Caco-2 (cell line): ENCODE measurements around the gene PAX5. TPM values are rescaled to one million over a fixed set of nuclear protein-coding genes. Genes with fewer than 3 reads are reported as not detected.

Experiments
- BruUV-seq: library from RNA; stranded (reverse); fragments of 400-500 nt; replicated peaks from 2 replicates; lab custom pipeline; 2021; lab: Mats Ljungman, UMichigan
- CTCF ChIA-PET: fragments of 300-600 bp; sonication (Branson Sonifier 250); formaldehyde crosslinking; loops from one replicate; lab custom pipeline; 2022; ENCODE audit warnings: antibody characterized with exemption; lab: Charles Lee
- POLR2A ChIA-PET: fragments of 300-600 bp; sonication (Branson Sonifier 250); formaldehyde crosslinking; loops from one replicate; lab custom pipeline; 2022; ENCODE audit warnings: antibody characterized with exemption; lab: Charles Lee
- DNase-seq, 2 experiments: peaks; one replicate each; pipeline versions ENCODE4 v3.0.0 to v3.0.0-alpha.2; 2020 to 2022
- H3K27me3 ChIP-seq: replicated peaks from 2 replicates; pipeline ENCODE4 v1.6.0; 2011; ENCODE audit warnings: low read length; ENCODE audit not compliant: control insufficient read depth, insufficient read depth
- H3K36me3 ChIP-seq: 2 replicates; pipeline ENCODE4 v1.5.1; 2011; ENCODE audit warnings: low read length; ENCODE audit not compliant: control insufficient read depth, insufficient read depth
- H3K4me1 ChIP-seq: fragments of 250-450 bp; sonication (Bioruptor Pico); 2 replicates; pipeline ENCODE4 v1.5.1; 2020; ENCODE audit warnings: mild to moderate bottlenecking
- H3K4me3 ChIP-seq: 2 replicates; pipeline ENCODE4 v1.5.1; 2011; ENCODE audit warnings: low read depth, mild to moderate bottlenecking, control low read depth, low read length
- H3K9me3 ChIP-seq: fragments of 250-450 bp; sonication (Bioruptor Pico); 2 replicates; pipeline ENCODE4 v1.5.1; 2020; ENCODE audit warnings: mild to moderate bottlenecking, moderate library complexity
- H3K27ac Mint-ChIP-seq: one replicate; pipeline ENCODE4 v1.8.0; 2022; ENCODE audit warnings: mixed read lengths; ENCODE audit not compliant: unreplicated experiment
- H3K27me3 Mint-ChIP-seq: one replicate; pipeline ENCODE4 v1.8.0; 2022; ENCODE audit warnings: mixed read lengths; ENCODE audit not compliant: insufficient read depth, unreplicated experiment
- H3K36me3 Mint-ChIP-seq: one replicate; pipeline ENCODE4 v1.8.0; 2022; ENCODE audit warnings: mild to moderate bottlenecking, mixed read lengths; ENCODE audit not compliant: insufficient read depth, unreplicated experiment
- H3K4me1 Mint-ChIP-seq: one replicate; pipeline ENCODE4 v1.8.0; 2022; ENCODE audit warnings: low read depth, mixed read lengths; ENCODE audit not compliant: unreplicated experiment
- H3K4me3 Mint-ChIP-seq: one replicate; pipeline ENCODE4 v1.8.0; 2022; ENCODE audit warnings: mild to moderate bottlenecking, moderate library complexity, mixed read lengths; ENCODE audit not compliant: unreplicated experiment
- H3K9me3 Mint-ChIP-seq: one replicate; pipeline ENCODE4 v1.8.0; 2022; ENCODE audit warnings: mixed read lengths; ENCODE audit not compliant: unreplicated experiment
- intact Hi-C: fragments of 100-400 bp; cut with micrococcal nuclease; formaldehyde crosslinking; loops from one replicate; pipeline ENCODE4 v1.10.0; 2022; ENCODE audit not compliant: unreplicated experiment
- total RNA-seq: library from RNA; stranded (reverse); gene quantifications from 2 replicates; pipeline ENCODE4 v1.2.3, GENCODE V29; 2022
- TF ChIP-seq, protein P1 (sequence below), 2 experiments: fragments of 200-600 bp in 1 of 2; IDR thresholded peaks; 1 replicate in 1 of 2; 2 replicates in 1 of 2; pipeline versions ENCODE4 v1.5.1 to v1.8.0; 2011 to 2022; ENCODE audit warnings: antibody characterized with exemption in 1 of 2, control low read depth in 1 of 2, inconsistent platforms in 1 of 2, low read depth in 1 of 2, low read length in 1 of 2, mild to moderate bottlenecking in 1 of 2, moderate library complexity in 1 of 2; ENCODE audit not compliant: insufficient read depth in 1 of 2, severe bottlenecking in 1 of 2, unreplicated experiment in 1 of 2

PAX5 gene
- total RNA-seq, 1 experiment from 2014 or later: not detected

DNA sequence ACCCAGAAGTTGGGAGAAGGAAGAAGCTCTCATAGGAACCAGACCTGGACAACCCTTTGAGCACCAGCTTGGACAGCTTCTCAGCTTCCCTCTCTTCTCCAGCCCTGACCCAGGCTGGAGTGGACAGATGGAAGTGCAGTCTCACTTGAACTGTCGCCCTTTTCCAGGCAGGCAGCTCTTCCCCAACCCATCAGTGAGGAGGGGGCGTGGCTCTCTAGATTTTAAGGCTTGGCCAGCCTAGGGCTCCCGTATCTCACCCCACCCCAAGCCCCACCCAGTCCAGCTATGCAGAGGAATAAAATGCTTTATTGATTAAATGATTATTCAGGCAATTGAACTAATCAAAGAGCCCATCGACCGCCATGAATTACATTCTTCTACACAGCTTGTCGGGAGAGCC is 2.2 kb downstream of the PAX5 start:
- TF ChIP-seq, protein P1, sequence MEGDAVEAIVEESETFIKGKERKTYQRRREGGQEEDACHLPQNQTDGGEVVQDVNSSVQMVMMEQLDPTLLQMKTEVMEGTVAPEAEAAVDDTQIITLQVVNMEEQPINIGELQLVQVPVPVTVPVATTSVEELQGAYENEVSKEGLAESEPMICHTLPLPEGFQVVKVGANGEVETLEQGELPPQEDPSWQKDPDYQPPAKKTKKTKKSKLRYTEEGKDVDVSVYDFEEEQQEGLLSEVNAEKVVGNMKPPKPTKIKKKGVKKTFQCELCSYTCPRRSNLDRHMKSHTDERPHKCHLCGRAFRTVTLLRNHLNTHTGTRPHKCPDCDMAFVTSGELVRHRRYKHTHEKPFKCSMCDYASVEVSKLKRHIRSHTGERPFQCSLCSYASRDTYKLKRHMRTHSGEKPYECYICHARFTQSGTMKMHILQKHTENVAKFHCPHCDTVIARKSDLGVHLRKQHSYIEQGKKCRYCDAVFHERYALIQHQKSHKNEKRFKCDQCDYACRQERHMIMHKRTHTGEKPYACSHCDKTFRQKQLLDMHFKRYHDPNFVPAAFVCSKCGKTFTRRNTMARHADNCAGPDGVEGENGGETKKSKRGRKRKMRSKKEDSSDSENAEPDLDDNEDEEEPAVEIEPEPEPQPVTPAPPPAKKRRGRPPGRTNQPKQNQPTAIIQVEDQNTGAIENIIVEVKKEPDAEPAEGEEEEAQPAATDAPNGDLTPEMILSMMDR (IDR thresholded peaks at IDR 0.05; ENCODE audit: insufficient read depth in 1 of 2, low read depth in 1 of 2, low read length in 1 of 2, severe bottlenecking in 1 of 2, unreplicated experiment in 1 of 2): no peak
- Histone ChIP-seq H3K4me1 (peaks cover 12% of the 10 kb centered on the region), H3K36me3 (no peaks in the 10 kb centered on the region), H3K27me3 (peaks cover 2% of the 10 kb centered on the region), H3K4me3 (no peak overlapping the region), H3K9me3 (no peaks in the 10 kb centered on the region)
- Mint-ChIP-seq H3K27me3 (peaks cover 9% of the 10 kb centered on the region), H3K4me3 (no peak overlapping the region), H3K36me3 (no peaks in the 10 kb centered on the region), H3K9me3 (no peaks in the 10 kb centered on the region), H3K27ac (no peak overlapping the region), H3K4me1 (peaks cover 7% of the 10 kb centered on the region)
- CTCF ChIA-PET: no interaction called here
- POLR2A ChIA-PET: interaction anchor here (0.6 kb wide), 1 partner anchor 62 kb away, joined by 3 read pairs; no protein-coding TSS in a partner anchor
- intact Hi-C loops: no loop called here
- no TSS peak for BruUV-seq
- DNase-seq: no peak

DNA sequence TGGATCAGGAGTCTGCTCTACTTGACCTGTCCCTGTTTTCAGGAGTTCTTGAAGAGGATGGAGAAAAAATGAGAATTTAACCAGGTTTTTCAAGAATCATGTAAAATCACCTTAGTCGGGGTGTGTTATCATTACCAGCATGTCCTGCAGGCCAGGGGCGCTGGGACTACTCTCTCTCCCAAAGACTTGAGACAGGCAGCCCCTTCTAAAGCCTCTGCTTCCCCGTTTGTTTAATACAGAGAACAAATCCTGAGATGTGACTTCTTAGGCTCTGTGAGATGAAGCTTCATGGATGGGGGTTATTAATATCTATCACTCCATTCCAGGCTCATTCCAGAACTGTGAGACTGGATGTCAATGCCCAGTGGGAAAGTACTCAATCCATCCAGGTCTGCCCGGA is 3.0 kb downstream of the PAX5 start:
- Mint-ChIP-seq H3K9me3 (no peaks in the 10 kb centered on the region), H3K27me3 (peaks cover 7% of the 10 kb centered on the region), H3K4me3 (no peak overlapping the region), H3K4me1 (peaks cover 4% of the 10 kb centered on the region), H3K36me3 (no peaks in the 10 kb centered on the region), H3K27ac (no peak overlapping the region)
- no peak for DNase-seq
- ChIA-PET POLR2A (no interaction called here), CTCF (no interaction called here)
- Histone ChIP-seq H3K4me1 (peaks cover 9% of the 10 kb centered on the region), H3K36me3 (no peaks in the 10 kb centered on the region), H3K4me3 (no peak overlapping the region), H3K9me3 (no peaks in the 10 kb centered on the region), H3K27me3 (no peaks in the 10 kb centered on the region; the same call in 1 of the 2 replicates)
- intact Hi-C loops: no loop called here
- BruUV-seq: no TSS peak
- TF ChIP-seq, protein P1 (IDR thresholded peaks at IDR 0.05; ENCODE audit: insufficient read depth in 1 of 2, low read depth in 1 of 2, low read length in 1 of 2, severe bottlenecking in 1 of 2, unreplicated experiment in 1 of 2): no peak

DNA sequence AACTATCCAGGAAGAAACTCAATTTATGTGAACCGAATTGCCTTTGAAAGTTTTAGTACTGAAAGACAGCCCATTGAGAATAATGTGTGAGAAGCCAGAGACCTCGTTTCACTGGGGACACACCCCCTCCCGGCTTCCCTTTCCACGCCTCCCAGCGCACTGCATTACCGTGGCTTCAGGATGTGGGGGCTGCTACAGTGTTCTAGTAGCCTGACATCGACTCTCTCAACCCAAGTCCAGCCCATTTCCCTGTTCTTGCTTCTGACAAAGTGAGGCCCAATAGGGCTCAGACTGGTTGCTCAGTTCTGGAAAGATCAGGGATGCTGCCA is 3.5 kb downstream of the PAX5 start:
- DNase-seq: no peak
- Mint-ChIP-seq H3K4me1 (no peaks in the 10 kb centered on the region), H3K27me3 (peaks cover 7% of the 10 kb centered on the region), H3K9me3 (no peaks in the 10 kb centered on the region), H3K27ac (no peak overlapping the region), H3K4me3 (no peak overlapping the region), H3K36me3 (no peaks in the 10 kb centered on the region)
- TF ChIP-seq, protein P1 (IDR thresholded peaks at IDR 0.05; ENCODE audit: insufficient read depth in 1 of 2, low read depth in 1 of 2, low read length in 1 of 2, severe bottlenecking in 1 of 2, unreplicated experiment in 1 of 2): no peak
- H3K36me3 ChIP-seq: no peaks in the 10 kb centered on the region
- ChIA-PET CTCF (no interaction called here), POLR2A (no interaction called here)
- no peaks in the 10 kb centered on the region for H3K9me3 ChIP-seq
- intact Hi-C loops: no loop called here
- H3K27me3 ChIP-seq: no peaks in the 10 kb centered on the region; the same call in 1 of the 2 replicates
- H3K4me1 ChIP-seq: peaks cover 5% of the 10 kb centered on the region; the same call in 1 of the 2 replicates
- H3K4me3 ChIP-seq: no peak overlapping the region
- no TSS peak for BruUV-seq
